ENCODE data around the gene HMG20A. TPM values are rescaled to one million over a fixed set of nuclear protein-coding genes. Genes with fewer than 3 reads are reported as not detected.

HMG20A gene
- total RNA-seq, 1 experiment from 2014 or later = 60.2 TPM

GRCh38 chr15:77483425-77484140, 62.9 kb downstream of the HMG20A start:
- H3K27ac ChIP-seq (ENCODE audit: insufficient read length, low read depth, low read length) = peak overlapping the region; percentile 37
- H3K27ac Mint-ChIP-seq = peak overlapping the region; percentile 42 to 93 (median 81)
- WGBS (ENCODE audit: extremely low coverage, insufficient read length, low lambda C conversion rate) = no CpG with 5 or more reads among the region's 1 CpG
- H3K23me2 ChIP-seq (ENCODE audit: insufficient read length, low read depth, low read length, poor library complexity, severe bottlenecking) = no peaks in the 10 kb centered on the region
- no peak overlapping the region for H3K18ac ChIP-seq (ENCODE audit: insufficient read length, low read depth, low read length)
- peaks cover 14% of the 10 kb centered on the region for H3K4me1 ChIP-seq (ENCODE audit: insufficient read depth, low read length)
- no peak overlapping the region for H4K5ac ChIP-seq (ENCODE audit: insufficient read length, low read depth, low read length)
- TF ChIP-seq CTCF (conservative IDR thresholded peaks at IDR 0.05) = no peak
- H3K9me3 ChIP-seq (ENCODE audit: control insufficient read depth, low read depth, low read length) = no peaks in the 10 kb centered on the region
- no peaks in the 10 kb centered on the region for H3K27me3 Mint-ChIP-seq (ENCODE audit: low read depth)
- H2BK12ac ChIP-seq (ENCODE audit: insufficient read length, low read depth, low read length) = no peak overlapping the region
- H3K36me3 Mint-ChIP-seq (ENCODE audit: insufficient read depth in 1 of 3, low read depth in 3 of 3) = peaks cover 13 to 35% (median 33%) of the 10 kb centered on the region in 3 experiments
- H2AK5ac ChIP-seq (ENCODE audit: insufficient read length, low read length) = no peak overlapping the region
- H3K9ac ChIP-seq (ENCODE audit: extremely low read depth, insufficient read length, low read length) = no peak overlapping the region
- no peak overlapping the region for H4K91ac ChIP-seq (ENCODE audit: insufficient read length, low read depth, low read length)
- peak overlapping the region in 1 of 2 experiments; percentile 47; a peak in 1 of 5 replicates for H3K4me3 Mint-ChIP-seq
- H3K56ac ChIP-seq (ENCODE audit: insufficient read length, low read depth, low read length) = no peak overlapping the region
- H3K79me1 ChIP-seq (ENCODE audit: insufficient read depth, low read depth, low read length, poor library complexity, severe bottlenecking) = no peaks in the 10 kb centered on the region
- no peak overlapping the region for H4K8ac ChIP-seq (replicated peaks; ENCODE audit: insufficient read length, low read depth, low read length)
- no peak overlapping the region; the same call in 1 of the 2 replicates for H3K14ac ChIP-seq (ENCODE audit: insufficient read depth, low read length)
- H3K4ac ChIP-seq (ENCODE audit: low read depth, low read length) = no peak overlapping the region
- H2BK120ac ChIP-seq (ENCODE audit: low read depth, low read length, poor library complexity, severe bottlenecking) = no peak overlapping the region
- no peak overlapping the region for H3T11ph ChIP-seq (ENCODE audit: low read length)
- H3K23ac ChIP-seq (ENCODE audit: insufficient read length, low read depth, low read length) = no peak overlapping the region
- H2AFZ ChIP-seq (ENCODE audit: low read length) = no peak overlapping the region
- H3K4me1 Mint-ChIP-seq = peaks cover 44 to 48% of the 10 kb centered on the region in 2 experiments
- H2BK15ac ChIP-seq (ENCODE audit: low read depth, low read length) = no peak overlapping the region
- no peaks in the 10 kb centered on the region for H3K79me2 ChIP-seq (ENCODE audit: insufficient read depth, low read length)
- H3K9me3 Mint-ChIP-seq = no peaks in the 10 kb centered on the region
- H4K20me1 ChIP-seq (ENCODE audit: control insufficient read depth, insufficient read depth, insufficient read length) = no peaks in the 10 kb centered on the region
- H2BK5ac ChIP-seq (ENCODE audit: insufficient read length, low read length) = no peak overlapping the region
- no peak for DNase-seq
- H2BK20ac ChIP-seq (ENCODE audit: low read depth, low read length, poor library complexity, severe bottlenecking) = no peak overlapping the region
- no peaks in the 10 kb centered on the region for H3K27me3 ChIP-seq (ENCODE audit: insufficient read depth, low read length)
- H3K4me2 ChIP-seq (ENCODE audit: insufficient read depth, insufficient read length, low read length) = no peak overlapping the region

Measured in H9 (cell line).